Vagina (tissue), 2 donors: Measurements from ENCODE around the gene CAPN9.

Experiments
- POLR2AphosphoS5 ChIP-seq, 2 donors: sonication (generic); formaldehyde crosslinking; IDR thresholded peaks; one replicate each; pipeline ENCODE4 v1.9.0; 2017; ENCODE audit warnings: antibody characterized with exemption in 2 of 2, mild to moderate bottlenecking in 2 of 2, low read depth in 1 of 2; ENCODE audit not compliant: insufficient read depth in 1 of 2
- TF ChIP-seq, protein P1 (sequence below), 3 experiments: fragments of 450-650 bp in 2 of 3; fragments of 200-600 bp in 1 of 3; sonication (generic) in 1 of 3; IDR thresholded peaks; one replicate each; pipeline ENCODE4 v1.5.1; 2017 to 2019; ENCODE audit warnings: antibody characterized with exemption in 3 of 3, mild to moderate bottlenecking in 2 of 3, moderate library complexity in 2 of 3

DNA sequence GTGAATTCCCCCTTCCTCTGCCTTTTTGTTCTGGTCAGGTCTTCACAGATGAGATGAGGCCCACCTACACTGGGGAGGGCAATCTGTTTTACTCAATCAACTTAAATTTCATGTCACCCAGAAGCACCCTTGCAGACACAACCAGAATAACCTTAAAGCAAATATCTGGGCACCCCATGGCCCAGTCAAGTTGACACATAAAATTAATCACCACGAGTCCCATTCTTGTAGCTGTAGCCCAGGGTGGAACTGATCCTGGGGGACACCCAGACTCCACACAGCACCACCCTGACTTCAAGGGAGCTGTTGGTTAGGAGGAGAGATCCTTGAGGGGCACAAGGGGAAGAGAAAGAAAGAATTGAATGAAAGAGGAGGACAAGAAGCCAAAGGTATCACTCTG lies 23.1 kb downstream of the CAPN9 start:
- TF ChIP-seq, protein P1, sequence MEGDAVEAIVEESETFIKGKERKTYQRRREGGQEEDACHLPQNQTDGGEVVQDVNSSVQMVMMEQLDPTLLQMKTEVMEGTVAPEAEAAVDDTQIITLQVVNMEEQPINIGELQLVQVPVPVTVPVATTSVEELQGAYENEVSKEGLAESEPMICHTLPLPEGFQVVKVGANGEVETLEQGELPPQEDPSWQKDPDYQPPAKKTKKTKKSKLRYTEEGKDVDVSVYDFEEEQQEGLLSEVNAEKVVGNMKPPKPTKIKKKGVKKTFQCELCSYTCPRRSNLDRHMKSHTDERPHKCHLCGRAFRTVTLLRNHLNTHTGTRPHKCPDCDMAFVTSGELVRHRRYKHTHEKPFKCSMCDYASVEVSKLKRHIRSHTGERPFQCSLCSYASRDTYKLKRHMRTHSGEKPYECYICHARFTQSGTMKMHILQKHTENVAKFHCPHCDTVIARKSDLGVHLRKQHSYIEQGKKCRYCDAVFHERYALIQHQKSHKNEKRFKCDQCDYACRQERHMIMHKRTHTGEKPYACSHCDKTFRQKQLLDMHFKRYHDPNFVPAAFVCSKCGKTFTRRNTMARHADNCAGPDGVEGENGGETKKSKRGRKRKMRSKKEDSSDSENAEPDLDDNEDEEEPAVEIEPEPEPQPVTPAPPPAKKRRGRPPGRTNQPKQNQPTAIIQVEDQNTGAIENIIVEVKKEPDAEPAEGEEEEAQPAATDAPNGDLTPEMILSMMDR (IDR thresholded peaks at IDR 0.05), result no peak
- no peak for TF ChIP-seq POLR2AphosphoS5 (IDR thresholded peaks at IDR 0.05; ENCODE audit: insufficient read depth in 1 of 2, low read depth in 1 of 2)
